Effector memory CD4-positive, alpha-beta T cell (primary cell): ENCODE measurements around the gene PDGFC.

Experiments used
- DNase-seq, 3 donors: peaks; one replicate each; pipeline ENCODE4 v3.0.0-alpha.2; 2020
- H3K27ac ChIP-seq: 2 replicates; pipeline ENCODE4 v1.7.0; 2013; ENCODE audit warnings: mild to moderate bottlenecking, low read length, moderate library complexity; ENCODE audit not compliant: insufficient read depth, poor library complexity, severe bottlenecking
- H3K27me3 ChIP-seq: replicated peaks from 2 replicates; pipeline ENCODE4 v1.7.0; 2013; ENCODE audit warnings: mild to moderate bottlenecking, low read length; ENCODE audit not compliant: insufficient read depth, control insufficient read depth, poor library complexity, severe bottlenecking
- H3K36me3 ChIP-seq: 2 replicates; pipeline ENCODE4 v1.7.0; 2013; ENCODE audit warnings: mild to moderate bottlenecking, low read length, moderate library complexity; ENCODE audit not compliant: control insufficient read depth, insufficient read depth
- H3K4me1 ChIP-seq: 2 replicates; pipeline ENCODE4 v1.7.0; 2013; ENCODE audit warnings: low read length, mild to moderate bottlenecking; ENCODE audit not compliant: control insufficient read depth, insufficient read depth, poor library complexity, severe bottlenecking
- H3K4me3 ChIP-seq: 2 replicates; pipeline ENCODE4 v1.7.0; 2013; ENCODE audit warnings: low read length, low read depth, mild to moderate bottlenecking; ENCODE audit not compliant: insufficient read depth, poor library complexity, severe bottlenecking
- H3K9me3 ChIP-seq: 2 replicates; pipeline ENCODE4 v1.7.0; 2013; ENCODE audit warnings: mild to moderate bottlenecking, low read length, moderate library complexity; ENCODE audit not compliant: control insufficient read depth

PDGFC gene

DNA sequence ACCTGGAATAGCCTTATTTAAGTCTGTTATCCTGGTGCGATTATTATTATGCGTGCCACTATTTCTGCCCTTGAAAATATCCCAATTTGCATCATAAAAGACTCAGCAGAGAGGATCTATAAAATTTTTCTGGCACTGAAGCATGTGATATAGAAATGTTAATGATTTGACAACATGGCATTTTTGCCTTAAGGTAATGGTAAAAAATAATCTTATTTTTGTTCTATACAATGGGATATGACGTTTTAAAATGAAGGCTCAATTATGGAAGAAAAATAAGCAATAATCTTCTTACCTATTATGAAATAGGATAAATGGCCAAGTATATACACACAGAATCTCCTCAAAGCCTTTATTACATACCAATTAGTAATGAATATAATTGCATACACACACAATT, 113.5 kb downstream of the PDGFC start:
- no peaks in the 10 kb centered on the region for H3K9me3 ChIP-seq
- no peak overlapping the region for H3K27ac ChIP-seq
- H3K36me3 ChIP-seq: no peaks in the 10 kb centered on the region
- H3K27me3 ChIP-seq: no peaks in the 10 kb centered on the region
- DNase-seq: no peak
- no peak overlapping the region for H3K4me3 ChIP-seq
- H3K4me1 ChIP-seq: no peaks in the 10 kb centered on the region

DNA sequence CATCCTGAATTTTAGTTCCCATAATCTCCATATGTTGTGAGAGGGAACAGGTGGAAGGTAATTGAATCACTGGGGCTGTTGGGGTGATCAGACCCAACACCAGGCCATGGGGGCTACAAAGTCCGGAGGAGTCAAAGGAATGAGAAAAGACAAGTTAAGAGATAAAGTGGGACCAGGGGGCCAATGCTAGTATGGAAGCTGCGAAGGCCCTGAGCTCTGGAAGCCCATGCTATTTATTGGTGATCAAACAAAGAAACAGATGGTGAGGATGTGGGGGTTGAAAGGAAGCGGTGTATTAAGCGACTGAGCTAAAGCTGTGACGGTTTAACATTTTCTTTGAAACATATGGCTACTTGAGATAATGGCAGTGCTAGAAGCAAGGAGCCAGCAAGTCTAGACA, 132.8 kb downstream of the PDGFC start:
- no peaks in the 10 kb centered on the region for H3K9me3 ChIP-seq
- H3K36me3 ChIP-seq: no peaks in the 10 kb centered on the region
- no peak overlapping the region for H3K4me3 ChIP-seq
- no peak for DNase-seq
- H3K4me1 ChIP-seq: no peaks in the 10 kb centered on the region
- H3K27ac ChIP-seq: no peak overlapping the region
- H3K27me3 ChIP-seq: no peaks in the 10 kb centered on the region

DNA sequence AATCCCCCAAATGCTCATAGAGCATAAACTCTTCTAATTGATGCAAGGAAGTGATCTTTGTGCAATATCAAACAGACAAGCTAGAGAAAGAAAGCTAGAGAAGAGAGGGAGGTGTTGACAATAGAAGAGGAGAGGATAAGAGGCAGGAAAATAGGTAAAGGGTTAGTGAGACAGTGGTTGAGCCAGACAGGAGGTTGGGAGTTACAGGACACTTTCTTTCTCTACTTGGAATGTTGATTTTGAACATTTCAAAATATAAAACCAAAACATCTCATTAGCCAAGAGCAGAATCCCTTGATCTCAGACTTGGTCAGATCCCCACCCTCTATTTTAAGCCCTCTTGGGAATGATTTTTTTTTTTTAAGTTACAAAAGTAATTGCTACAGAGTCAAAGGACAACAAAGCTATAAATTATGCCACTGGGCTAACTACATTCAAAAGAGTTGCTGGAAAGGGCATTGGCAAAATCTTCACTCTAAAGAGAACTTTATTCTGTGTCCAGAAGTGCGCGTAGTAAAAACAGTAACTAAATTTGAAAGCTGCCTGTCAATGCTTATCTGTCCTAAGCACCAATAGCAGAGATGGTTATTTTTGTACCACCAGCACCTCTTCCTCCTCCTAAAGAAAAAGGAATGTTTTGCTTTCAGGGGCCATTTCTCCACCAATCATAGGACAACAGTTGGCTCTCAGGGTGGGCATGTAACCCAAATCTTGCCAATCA, 133.8 kb downstream of the PDGFC start:
- Histone ChIP-seq H3K4me1 (no peaks in the 10 kb centered on the region), H3K9me3 (no peaks in the 10 kb centered on the region), H3K36me3 (no peaks in the 10 kb centered on the region), H3K27me3 (no peaks in the 10 kb centered on the region), H3K27ac (no peak overlapping the region), H3K4me3 (no peak overlapping the region)
- no peak for DNase-seq

DNA sequence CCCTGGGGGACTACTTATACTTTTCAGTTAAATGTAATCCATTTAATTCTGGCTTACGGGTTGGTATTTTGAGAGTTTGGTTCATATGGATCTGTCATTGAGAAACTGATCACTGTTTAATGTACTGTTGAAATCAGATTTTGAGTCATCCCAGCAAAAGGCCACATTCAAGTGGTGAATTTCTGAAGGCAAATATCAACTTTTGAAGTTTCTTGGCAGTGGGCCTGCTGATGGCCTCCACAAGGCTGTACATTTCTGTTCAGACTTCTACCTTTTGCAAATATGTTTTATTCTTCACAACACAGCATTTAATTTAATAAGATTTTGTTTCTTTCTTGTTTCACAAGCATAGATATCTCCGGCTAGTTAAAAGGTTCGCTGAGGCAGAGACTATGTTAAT, 138.7 kb downstream of the PDGFC start:
- H3K4me3 ChIP-seq: no peak overlapping the region
- no peak for DNase-seq
- H3K36me3 ChIP-seq: no peaks in the 10 kb centered on the region
- no peaks in the 10 kb centered on the region for H3K4me1 ChIP-seq
- H3K9me3 ChIP-seq: no peaks in the 10 kb centered on the region
- no peaks in the 10 kb centered on the region for H3K27me3 ChIP-seq
- no peak overlapping the region for H3K27ac ChIP-seq

DNA sequence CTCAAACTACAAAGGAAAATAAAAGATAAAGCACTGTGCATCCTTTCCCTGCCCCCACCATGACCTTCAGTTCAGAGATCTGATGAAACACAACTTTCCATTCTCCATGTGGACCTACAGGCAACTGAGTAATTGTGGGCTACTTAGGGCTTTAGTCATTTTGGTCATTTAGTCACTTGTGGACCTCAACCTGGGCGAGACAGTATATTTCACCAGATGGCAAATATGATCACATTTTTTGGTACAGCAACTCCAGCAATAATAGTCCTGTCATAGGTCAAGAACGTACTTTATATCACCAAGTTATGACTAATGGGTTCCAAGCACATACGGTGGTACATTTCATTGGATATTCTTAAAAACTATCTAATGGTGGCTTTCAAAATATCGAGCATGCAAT, 141.2 kb downstream of the PDGFC start:
- DNase-seq: no peak
- H3K27ac ChIP-seq: no peak overlapping the region

DNA sequence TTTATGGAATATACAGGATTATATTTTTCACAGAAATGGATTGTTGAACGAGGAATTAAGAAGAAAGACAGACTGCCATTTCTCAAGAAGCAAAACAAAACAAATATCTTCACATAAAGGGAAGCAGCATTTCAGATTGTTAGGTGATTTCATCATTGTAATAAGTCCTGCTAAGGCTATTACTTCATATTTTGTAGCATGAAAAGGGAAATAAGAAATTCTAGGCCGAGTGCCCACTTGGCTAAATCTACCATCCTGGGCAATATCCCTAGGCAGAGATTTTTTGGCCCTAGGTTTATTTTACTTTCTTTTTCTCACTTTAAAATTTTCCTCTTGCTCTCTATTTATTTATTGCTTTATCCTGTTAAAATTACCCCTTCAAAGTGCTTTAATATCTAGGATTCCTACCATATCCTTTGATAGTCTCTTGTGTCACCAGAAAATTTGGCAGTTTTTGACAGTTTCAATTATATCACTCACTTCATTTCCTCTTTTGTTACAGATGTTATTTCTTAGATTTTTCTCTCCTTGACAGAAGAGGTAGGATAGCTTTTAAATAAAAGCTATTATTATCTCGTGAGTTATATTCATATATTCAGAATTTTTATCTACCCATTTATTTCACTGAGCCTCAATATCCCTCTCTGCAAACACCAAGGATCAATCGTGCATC, 142.3 kb downstream of the PDGFC start:
- DNase-seq: no peak
- Histone ChIP-seq H3K9me3 (no peaks in the 10 kb centered on the region), H3K27me3 (no peaks in the 10 kb centered on the region), H3K36me3 (no peaks in the 10 kb centered on the region), H3K27ac (no peak overlapping the region), H3K4me3 (no peak overlapping the region), H3K4me1 (no peaks in the 10 kb centered on the region)

More for the DNA sequence above, 141.2 kb downstream of the PDGFC start:
- no peaks in the 10 kb centered on the region for H3K36me3 ChIP-seq
- no peaks in the 10 kb centered on the region for H3K27me3 ChIP-seq
- H3K4me3 ChIP-seq: no peak overlapping the region
- no peaks in the 10 kb centered on the region for H3K4me1 ChIP-seq
- no peaks in the 10 kb centered on the region for H3K9me3 ChIP-seq

DNA sequence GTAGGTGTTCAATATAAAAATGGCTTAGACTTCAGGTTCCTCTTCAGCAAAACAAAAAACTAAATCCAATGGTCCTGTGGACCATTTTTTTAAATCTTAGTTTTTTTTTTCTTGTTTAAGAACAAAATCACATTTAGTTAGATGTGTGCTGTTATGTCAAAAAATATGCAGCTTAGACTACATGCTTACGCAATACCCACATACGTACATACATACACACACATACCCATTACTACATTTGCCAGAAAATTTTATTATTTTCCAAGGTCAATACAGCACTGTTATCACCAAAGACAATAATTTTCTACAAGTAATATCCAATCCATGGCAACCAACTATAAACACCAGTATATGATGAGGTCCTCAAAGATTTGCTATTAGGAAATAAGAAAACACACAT, 144.1 kb downstream of the PDGFC start:
- Histone ChIP-seq H3K4me1 (no peaks in the 10 kb centered on the region), H3K27me3 (no peaks in the 10 kb centered on the region), H3K4me3 (no peak overlapping the region), H3K27ac (no peak overlapping the region), H3K9me3 (no peaks in the 10 kb centered on the region), H3K36me3 (no peaks in the 10 kb centered on the region)
- DNase-seq: no peak

DNA sequence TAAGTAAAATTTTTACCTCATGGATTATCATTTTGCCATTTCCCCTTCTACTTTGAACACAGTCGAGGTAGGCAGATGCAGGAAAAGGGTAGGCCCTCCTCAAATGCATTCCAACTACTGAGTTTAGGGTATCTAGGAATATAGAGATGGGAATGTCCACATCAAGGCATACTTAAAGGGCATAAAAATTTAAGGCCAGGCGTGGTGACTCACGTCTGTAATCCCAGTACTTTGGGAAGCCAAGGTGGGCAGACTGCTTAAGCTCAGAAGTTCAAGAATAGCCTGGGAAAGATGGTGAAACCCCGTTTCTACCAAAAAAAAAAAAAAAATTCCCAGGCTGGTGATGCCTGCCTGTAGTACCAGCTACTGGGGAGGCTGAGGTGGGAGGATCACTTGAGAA, 146.5 kb downstream of the PDGFC start:
- H3K27ac ChIP-seq: no peak overlapping the region
- no peaks in the 10 kb centered on the region for H3K4me1 ChIP-seq
- H3K27me3 ChIP-seq: no peaks in the 10 kb centered on the region
- no peak overlapping the region for H3K4me3 ChIP-seq
- DNase-seq: no peak
- H3K9me3 ChIP-seq: no peaks in the 10 kb centered on the region
- no peaks in the 10 kb centered on the region for H3K36me3 ChIP-seq

DNA sequence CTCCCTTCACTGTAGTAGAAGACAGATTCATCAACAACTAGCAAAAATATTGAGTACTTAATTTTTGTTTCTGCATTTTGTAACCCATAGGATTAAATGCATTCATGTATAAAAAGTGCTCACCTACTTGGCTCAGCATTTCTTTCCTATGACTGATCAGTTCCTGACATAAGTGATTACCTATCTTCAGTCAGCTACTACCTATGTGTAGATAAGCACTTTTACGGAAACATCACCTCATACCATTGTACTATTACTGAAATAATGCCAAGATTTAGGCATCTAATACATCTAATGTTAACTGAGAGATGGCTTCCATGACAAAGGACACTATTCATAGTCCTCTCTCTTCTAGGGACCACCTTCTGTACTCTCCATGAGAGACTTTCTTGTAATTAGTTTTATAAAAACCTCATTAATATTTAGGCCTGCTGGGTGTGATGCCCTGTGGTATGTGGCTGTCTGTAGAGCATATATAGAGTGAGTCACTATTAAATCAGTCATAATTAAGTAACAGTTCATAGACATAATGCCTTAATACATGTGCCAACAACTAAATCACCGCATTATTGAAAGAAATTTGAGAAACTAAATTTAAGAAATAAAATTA, 147.0 kb downstream of the PDGFC start:
- H3K4me1 ChIP-seq: no peaks in the 10 kb centered on the region
- no peaks in the 10 kb centered on the region for H3K27me3 ChIP-seq
- no peaks in the 10 kb centered on the region for H3K36me3 ChIP-seq
- no peak overlapping the region for H3K4me3 ChIP-seq
- H3K27ac ChIP-seq: no peak overlapping the region
- DNase-seq: no peak
- H3K9me3 ChIP-seq: no peaks in the 10 kb centered on the region

DNA sequence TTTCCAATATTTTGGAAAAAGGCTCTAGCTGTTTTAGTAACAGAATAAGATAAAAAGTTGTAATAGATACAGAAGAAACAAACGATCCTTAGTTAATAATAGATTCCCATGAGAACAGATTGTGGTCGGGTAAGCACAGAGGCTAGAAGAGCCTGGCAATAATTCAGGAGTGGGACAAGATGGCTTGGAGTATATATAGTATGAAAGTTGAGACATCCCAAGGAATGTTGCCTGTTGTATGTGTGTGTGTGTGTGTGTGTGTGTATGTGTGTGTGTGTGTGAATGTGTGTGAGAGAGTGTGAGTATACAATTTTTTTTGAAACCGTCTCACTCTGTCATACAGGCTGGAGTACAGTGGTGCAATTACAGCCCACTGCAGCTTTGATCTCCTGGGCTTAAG, 150.7 kb downstream of the PDGFC start:
- Histone ChIP-seq H3K4me3 (no peak overlapping the region), H3K9me3 (no peaks in the 10 kb centered on the region), H3K4me1 (no peaks in the 10 kb centered on the region), H3K27ac (no peak overlapping the region), H3K36me3 (no peaks in the 10 kb centered on the region), H3K27me3 (no peaks in the 10 kb centered on the region)
- no peak for DNase-seq
